Retinal pigment epithelial cell (primary cell): Measurements from ENCODE around the gene LHX2.

Source experiments
- DNase-seq: peaks from one replicate; pipeline ENCODE4 v3.0.0-alpha.2; 2010; ENCODE audit warnings: low read depth
- H3K4me3 ChIP-seq: 2 replicates; pipeline ENCODE4 v1.5.1; 2011; ENCODE audit warnings: mild to moderate bottlenecking, low read length, control low read depth, moderate library complexity
- CTCF ChIP-seq: conservative IDR thresholded peaks from 2 replicates; pipeline ENCODE4 v1.5.1; 2011; ENCODE audit warnings: low read depth, low read length, control low read depth, inconsistent platforms

The LHX2 gene

GRCh38 chr9:124044448-124044847, 32.9 kb downstream of the LHX2 start:
- no peak for TF ChIP-seq CTCF
- no peak for DNase-seq
- H3K4me3 ChIP-seq: no peak overlapping the region

DNA sequence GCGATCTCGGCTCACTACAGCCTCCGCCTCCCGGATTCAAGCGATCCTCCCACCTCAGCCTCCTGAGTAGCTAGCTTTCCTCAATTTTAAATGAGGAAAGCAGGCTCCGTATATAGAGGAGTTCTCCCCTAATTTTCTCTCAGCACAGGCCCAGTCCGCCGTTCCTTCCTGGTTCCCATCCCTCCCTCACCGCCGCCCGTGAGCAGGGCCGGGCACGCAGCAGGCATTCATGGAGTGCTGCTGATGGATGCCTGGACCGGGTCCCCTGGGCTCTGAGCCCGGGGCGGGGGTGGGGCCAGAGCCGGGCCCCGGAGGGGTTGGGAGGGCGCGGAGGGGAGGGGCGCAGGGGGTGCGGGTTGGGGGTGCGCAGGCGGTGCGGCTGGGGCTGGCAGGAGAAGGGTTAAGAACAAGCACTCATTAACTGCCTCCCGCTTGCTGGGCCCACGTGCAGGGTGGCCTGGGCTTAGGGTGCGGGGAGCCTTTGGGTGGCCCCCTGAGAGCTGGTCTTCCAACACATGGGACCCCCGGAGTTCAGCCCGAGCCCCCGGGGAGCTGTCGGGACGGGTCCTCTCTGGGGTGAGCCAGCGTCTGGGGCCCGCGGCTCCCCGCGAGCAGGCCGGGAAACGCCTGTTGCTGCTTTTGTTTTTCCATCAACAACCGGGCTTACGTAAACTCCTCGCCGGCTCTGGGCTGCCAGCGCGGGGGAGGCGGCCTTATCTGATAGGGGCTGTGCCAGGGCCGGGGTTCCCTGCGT, 33.7 kb downstream of the LHX2 start:
- DNase-seq: no peak

DNA sequence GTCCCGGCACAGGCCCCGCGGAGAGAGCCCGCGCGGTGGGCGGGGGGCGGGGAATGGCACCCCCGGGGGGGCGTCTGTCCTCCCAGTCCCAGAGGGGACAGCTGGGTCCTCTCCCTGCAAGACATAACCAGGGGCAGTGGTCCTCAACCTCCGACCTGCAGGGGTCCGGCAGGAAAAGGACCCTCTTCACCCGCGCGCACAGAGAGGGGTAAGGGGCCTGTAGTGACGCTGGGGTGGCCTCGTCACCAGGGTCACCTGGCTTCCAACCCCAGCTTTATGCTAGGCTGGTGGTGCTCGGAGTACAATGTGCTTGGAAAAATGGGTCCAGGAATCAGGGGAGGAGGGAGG, 34.2 kb downstream of the LHX2 start:
- no peak for TF ChIP-seq CTCF
- no peak overlapping the region for H3K4me3 ChIP-seq
- DNase-seq: no peak

More for the DNA sequence above, 33.7 kb downstream of the LHX2 start:
- H3K4me3 ChIP-seq: peak overlapping the region; percentile 23
- no peak for TF ChIP-seq CTCF

- no peak for DNase-seq
- no peak overlapping the region for H3K4me3 ChIP-seq
- TF ChIP-seq CTCF: no peak
Observed at GRCh38 chr9:124046189-124046588, 34.6 kb downstream of the LHX2 start.

DNA sequence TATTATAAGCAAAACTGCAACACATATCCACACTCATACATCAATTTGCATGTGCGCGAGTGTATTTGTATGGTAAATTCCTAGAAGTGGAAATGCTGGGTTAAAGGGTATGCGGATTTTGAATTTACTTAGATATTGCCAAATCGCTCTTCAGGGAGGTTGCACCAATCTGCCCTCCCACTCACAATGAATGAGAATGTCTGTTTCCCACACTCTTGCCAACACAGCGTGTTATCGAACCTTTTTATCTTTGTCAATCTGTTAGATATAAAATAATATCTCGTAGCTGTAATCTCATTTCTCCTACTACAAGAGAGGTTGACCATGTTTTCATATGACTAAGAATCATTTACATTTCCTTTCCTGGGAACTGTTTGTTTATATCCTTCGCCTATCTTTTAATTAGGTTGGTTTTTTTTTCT, 35.7 kb downstream of the LHX2 start:
- TF ChIP-seq CTCF: no peak
- no peak overlapping the region for H3K4me3 ChIP-seq
- DNase-seq: no peak

- no peak for TF ChIP-seq CTCF
- DNase-seq: no peak
- H3K4me3 ChIP-seq: no peak overlapping the region
Observed at GRCh38 chr9:124050955-124051354, 39.4 kb downstream of the LHX2 start.

DNA sequence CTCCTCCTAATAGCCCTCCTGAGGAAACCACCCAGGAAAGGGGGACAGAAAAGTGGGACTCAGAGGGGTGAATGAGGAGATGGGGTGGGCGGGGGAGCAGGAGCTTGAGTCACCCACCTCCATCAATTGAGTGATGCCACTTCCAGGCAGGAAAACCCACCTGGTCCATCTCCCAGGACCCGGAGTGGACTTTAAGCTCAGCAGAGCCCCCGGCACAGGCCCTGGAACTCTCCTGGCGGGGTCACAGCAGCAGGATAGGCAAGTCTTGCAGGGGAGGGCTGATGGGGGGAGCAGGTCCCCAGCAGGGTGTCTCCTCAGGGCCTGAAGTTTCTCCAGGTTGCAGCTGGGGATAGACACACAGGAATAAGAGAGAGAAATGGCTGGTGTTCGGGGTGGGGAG, 40.8 kb downstream of the LHX2 start:
- no peak for TF ChIP-seq CTCF

More for the DNA sequence above, 40.8 kb downstream of the LHX2 start:
- H3K4me3 ChIP-seq: no peak overlapping the region
- no peak for DNase-seq
